ENCODE data around the gene UBA7.
"Not testable (repeated sequence)": the region's sequence is repeated elsewhere in the genome, so short reads cannot be mapped to it uniquely, and the experiment has no call there.

The UBA7 gene

GRCh38 chr3:49781415-49782199 lies 32.1 kb downstream of the UBA7 start:
- H3K4me3 ChIP-seq (ENCODE audit: low read depth, low read length): no peak overlapping the region
- DNase-seq (ENCODE audit: low read depth): no peak
- no peak for TF ChIP-seq CTCF (IDR thresholded peaks at IDR 0.05; ENCODE audit: control insufficient read depth, extremely low read depth, insufficient read depth)

- not testable (repeated sequence) for DNase-seq (ENCODE audit: low read depth)
Measured at GRCh38 chr3:49780975-49781365, 32.8 kb downstream of the UBA7 start.

GRCh38 chr3:49780080-49780974 lies 33.4 kb downstream of the UBA7 start:
- no peak overlapping the region for H3K4me3 ChIP-seq (ENCODE audit: low read depth, low read length)
- no peak for DNase-seq (ENCODE audit: low read depth)
- no peak for TF ChIP-seq CTCF (IDR thresholded peaks at IDR 0.05; ENCODE audit: control insufficient read depth, extremely low read depth, insufficient read depth)

More at GRCh38 chr3:49780975-49781365, 32.8 kb downstream of the UBA7 start:
- not testable (repeated sequence) for H3K4me3 ChIP-seq (ENCODE audit: low read depth, low read length)

- TF ChIP-seq CTCF (IDR thresholded peaks at IDR 0.05; ENCODE audit: control insufficient read depth, extremely low read depth, insufficient read depth): no peak
- no peak overlapping the region for H3K4me3 ChIP-seq (ENCODE audit: low read depth, low read length)
- DNase-seq (ENCODE audit: low read depth): no peak
Measured at GRCh38 chr3:49779358-49780079, 34.2 kb downstream of the UBA7 start.

- not testable (repeated sequence) for H3K4me3 ChIP-seq (ENCODE audit: low read depth, low read length); DNase-seq (ENCODE audit: low read depth)
Measured at GRCh38 chr3:49776101-49776500, 37.7 kb downstream of the UBA7 start.

GRCh38 chr3:49775538-49775937 lies 38.2 kb downstream of the UBA7 start:
- TF ChIP-seq CTCF (IDR thresholded peaks at IDR 0.05; ENCODE audit: control insufficient read depth, extremely low read depth, insufficient read depth): no peak
- DNase-seq (ENCODE audit: low read depth): no peak
- no peak overlapping the region for H3K4me3 ChIP-seq (ENCODE audit: low read depth, low read length)

- no peak for TF ChIP-seq CTCF (IDR thresholded peaks at IDR 0.05; ENCODE audit: control insufficient read depth, extremely low read depth, insufficient read depth)
- DNase-seq (ENCODE audit: low read depth): no peak
- no peak overlapping the region for H3K4me3 ChIP-seq (ENCODE audit: low read depth, low read length)
Measured at GRCh38 chr3:49772703-49773102, 41.0 kb downstream of the UBA7 start.
